Transverse colon (tissue), 4 donors: ENCODE measurements around the gene HDAC8.

ENCODE experiments used
- POLR2AphosphoS5 ChIP-seq, 3 donors: sonication (generic); formaldehyde crosslinking; IDR thresholded peaks; one replicate each; pipeline ENCODE4 v1.6.1; 2016; ENCODE audit warnings: antibody characterized with exemption in 3 of 3
- TF ChIP-seq, protein P1 (sequence below), 5 experiments: fragments of 200-600 bp in 3 of 5; fragments of 450-650 bp in 2 of 5; sonication (generic) in 3 of 5; IDR thresholded peaks; 1 replicate in 2 of 5; 2 replicates in 3 of 5; pipeline ENCODE4 v1.5.1; 2016 to 2017; ENCODE audit warnings: antibody characterized with exemption in 5 of 5, inconsistent platforms in 3 of 5, mild to moderate bottlenecking in 2 of 5, moderate library complexity in 1 of 5

DNA sequence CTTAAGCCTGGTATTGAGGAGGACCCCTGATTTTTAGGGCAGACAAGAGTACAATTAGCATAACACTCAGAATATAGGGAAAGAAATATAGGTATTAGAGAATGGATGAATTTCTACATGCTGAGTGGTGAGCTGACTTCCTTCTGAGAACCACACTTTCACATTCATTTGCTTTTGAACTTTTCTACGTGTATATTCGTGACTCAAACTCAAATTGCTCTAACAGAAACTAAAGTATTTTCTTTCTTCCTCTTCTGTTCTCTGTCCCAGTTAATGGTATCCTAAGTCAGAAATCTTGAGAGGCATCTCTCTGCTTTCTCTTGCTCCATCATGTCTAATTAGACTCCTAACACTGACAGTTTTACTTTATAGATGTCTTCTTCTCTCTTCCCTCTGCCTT, 163.8 kb downstream of the HDAC8 start:
- TF ChIP-seq, protein P1, sequence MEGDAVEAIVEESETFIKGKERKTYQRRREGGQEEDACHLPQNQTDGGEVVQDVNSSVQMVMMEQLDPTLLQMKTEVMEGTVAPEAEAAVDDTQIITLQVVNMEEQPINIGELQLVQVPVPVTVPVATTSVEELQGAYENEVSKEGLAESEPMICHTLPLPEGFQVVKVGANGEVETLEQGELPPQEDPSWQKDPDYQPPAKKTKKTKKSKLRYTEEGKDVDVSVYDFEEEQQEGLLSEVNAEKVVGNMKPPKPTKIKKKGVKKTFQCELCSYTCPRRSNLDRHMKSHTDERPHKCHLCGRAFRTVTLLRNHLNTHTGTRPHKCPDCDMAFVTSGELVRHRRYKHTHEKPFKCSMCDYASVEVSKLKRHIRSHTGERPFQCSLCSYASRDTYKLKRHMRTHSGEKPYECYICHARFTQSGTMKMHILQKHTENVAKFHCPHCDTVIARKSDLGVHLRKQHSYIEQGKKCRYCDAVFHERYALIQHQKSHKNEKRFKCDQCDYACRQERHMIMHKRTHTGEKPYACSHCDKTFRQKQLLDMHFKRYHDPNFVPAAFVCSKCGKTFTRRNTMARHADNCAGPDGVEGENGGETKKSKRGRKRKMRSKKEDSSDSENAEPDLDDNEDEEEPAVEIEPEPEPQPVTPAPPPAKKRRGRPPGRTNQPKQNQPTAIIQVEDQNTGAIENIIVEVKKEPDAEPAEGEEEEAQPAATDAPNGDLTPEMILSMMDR (IDR thresholded peaks at IDR 0.05): no peak
- TF ChIP-seq POLR2AphosphoS5 (IDR thresholded peaks at IDR 0.05): no peak
